Activated T-cell treated with anti-CD3 and anti-CD28 coated beads for 1 hour (primary cell): ENCODE measurements around the gene ANGPTL7.
"Not testable (repeated sequence)": the region's sequence is repeated elsewhere in the genome, so short reads cannot be mapped to it uniquely, and the experiment has no call there.

Source experiments
- DNase-seq: peaks from one replicate; pipeline ENCODE4 v3.0.0-alpha.2; 2020; ENCODE audit warnings: low read depth

Gene ANGPTL7

GRCh38 chr1:11188858-11189451 is at the start of gene ANGPTL7:
Gene ANGPTL7 (plus strand): TSS chr1:11189355. CDS start chr1:11189580, 225 bp downstream.
- DNase-seq: no peak

- DNase-seq: no peak
Observed at GRCh38 chr1:11142618-11143391, 46.4 kb upstream of the ANGPTL7 start.

- DNase-seq: no peak
Observed at GRCh38 chr1:11143401-11143800, 45.8 kb upstream of the ANGPTL7 start.

GRCh38 chr1:11143907-11144306 is 45.2 kb upstream of the ANGPTL7 start:
- no peak for DNase-seq

GRCh38 chr1:11144570-11145256 is 44.4 kb upstream of the ANGPTL7 start:
- DNase-seq: no peak

- DNase-seq: no peak
Observed at GRCh38 chr1:11145741-11146140, 43.4 kb upstream of the ANGPTL7 start.

- DNase-seq: no peak
Observed at GRCh38 chr1:11147197-11147770, 41.9 kb upstream of the ANGPTL7 start.

GRCh38 chr1:11150326-11150725 is 38.8 kb upstream of the ANGPTL7 start:
- DNase-seq: no peak

- DNase-seq: no peak
Observed at GRCh38 chr1:11151114-11151513, 38.0 kb upstream of the ANGPTL7 start.

GRCh38 chr1:11151826-11152612 is 37.1 kb upstream of the ANGPTL7 start:
- DNase-seq: no peak

- DNase-seq: no peak
Observed at GRCh38 chr1:11152755-11153154, 36.4 kb upstream of the ANGPTL7 start.

- no peak for DNase-seq
Observed at GRCh38 chr1:11153184-11153583, 36.0 kb upstream of the ANGPTL7 start.

- DNase-seq: no peak
Observed at GRCh38 chr1:11156441-11156840, 32.7 kb upstream of the ANGPTL7 start.

GRCh38 chr1:11156963-11157362 is 32.2 kb upstream of the ANGPTL7 start:
- no peak for DNase-seq

- no peak for DNase-seq
Observed at GRCh38 chr1:11157394-11157793, 31.8 kb upstream of the ANGPTL7 start.

GRCh38 chr1:11157867-11158266 is 31.3 kb upstream of the ANGPTL7 start:
- DNase-seq: no peak

- no peak for DNase-seq
Observed at GRCh38 chr1:11158291-11158690, 30.9 kb upstream of the ANGPTL7 start.

GRCh38 chr1:11158720-11159321 is 30.3 kb upstream of the ANGPTL7 start:
- no peak for DNase-seq

GRCh38 chr1:11162752-11163151 is 26.4 kb upstream of the ANGPTL7 start:
- not testable (repeated sequence) for DNase-seq

- not testable (repeated sequence) for DNase-seq
Observed at GRCh38 chr1:11166744-11167143, 22.4 kb upstream of the ANGPTL7 start.

- no peak for DNase-seq
Observed at GRCh38 chr1:11168731-11169130, 20.4 kb upstream of the ANGPTL7 start.

GRCh38 chr1:11169202-11169601 is 20.0 kb upstream of the ANGPTL7 start:
- DNase-seq: no peak
